Fibroblast of peridontal ligament (primary cell): ENCODE measurements around the gene GNAL.
A peak's percentile ranks its signal among the peaks of the same experiment; 100 is the strongest.
"Not testable (repeated sequence)": the region's sequence is repeated elsewhere in the genome, so short reads cannot be mapped to it uniquely, and the experiment has no call there.

Experiments
- DNase-seq: peaks from one replicate; pipeline ENCODE4 v3.0.0-alpha.2; 2010; ENCODE audit errors: extremely low read depth

Gene GNAL

GRCh38 chr18:11906926-11907874 is 218.1 kb downstream of the GNAL start:
- DNase-seq, result peak; percentile 24

GRCh38 chr18:11908182-11909060 is 219.4 kb downstream of the GNAL start, which contains the start of gene MPPE1:
MPPE1 (minus strand) TSS chr18:11908317; CDS start chr18:11897264, 11,053 bp downstream.
- DNase-seq, result peak; percentile 74

- peak; percentile 40 for DNase-seq
Measured at GRCh38 chr18:11909061-11909455, 220.0 kb downstream of the GNAL start.

GRCh38 chr18:11909591-11910026 is 220.5 kb downstream of the GNAL start:
- peak; percentile 39 for DNase-seq

GRCh38 chr18:11916880-11917279 is 227.8 kb downstream of the GNAL start:
- DNase-seq, result not testable (repeated sequence)

GRCh38 chr18:11919522-11919921 is 230.5 kb downstream of the GNAL start:
- not testable (repeated sequence) for DNase-seq

- DNase-seq, result no peak
Measured at GRCh38 chr18:11923450-11923849, 234.4 kb downstream of the GNAL start.

GRCh38 chr18:11925800-11926481 is 236.9 kb downstream of the GNAL start:
- no peak for DNase-seq

GRCh38 chr18:11927497-11927896 is 238.4 kb downstream of the GNAL start:
- no peak for DNase-seq

GRCh38 chr18:11932393-11932792 is 243.3 kb downstream of the GNAL start:
- no peak for DNase-seq
